H9 (cell line): ENCODE data around the gene MAP1S. TPM values are rescaled to one million over a fixed set of nuclear protein-coding genes. Genes with fewer than 3 reads are reported as not detected.

Source experiments
- DNase-seq: peaks from one replicate; pipeline ENCODE4 v3.0.0-alpha.2; 2017
- H2AFZ ChIP-seq: one replicate; pipeline ENCODE4 v1.6.1; 2013; ENCODE audit warnings: mild to moderate bottlenecking, low read length, control low read depth, moderate library complexity
- H2AK5ac ChIP-seq: 2 replicates; pipeline ENCODE4 v1.6.1; 2013; ENCODE audit warnings: low read length, control low read depth, mixed read lengths; ENCODE audit not compliant: insufficient read length
- H2BK120ac ChIP-seq: one replicate; pipeline ENCODE4 v1.6.1; 2013; ENCODE audit warnings: low read depth, mild to moderate bottlenecking, low read length, control low read depth, inconsistent platforms; ENCODE audit not compliant: poor library complexity, severe bottlenecking
- H2BK12ac ChIP-seq: 2 replicates; pipeline ENCODE4 v1.6.1; 2013; ENCODE audit warnings: low read length, control low read depth, mixed read lengths, low read depth; ENCODE audit not compliant: insufficient read length
- H2BK15ac ChIP-seq: 2 replicates; pipeline ENCODE4 v1.6.1; 2013; ENCODE audit warnings: low read depth, low read length, control low read depth
- H2BK20ac ChIP-seq: one replicate; pipeline ENCODE4 v1.6.1; 2013; ENCODE audit warnings: low read depth, mild to moderate bottlenecking, low read length, control low read depth, inconsistent platforms; ENCODE audit not compliant: poor library complexity, severe bottlenecking
- H2BK5ac ChIP-seq: 2 replicates; pipeline ENCODE4 v1.6.1; 2013; ENCODE audit warnings: low read length, control low read depth, mixed read lengths; ENCODE audit not compliant: insufficient read length
- H3K14ac ChIP-seq: 2 replicates; pipeline ENCODE4 v1.6.1; 2013; ENCODE audit warnings: low read length, control low read depth; ENCODE audit not compliant: insufficient read depth
- H3K18ac ChIP-seq: 2 replicates; pipeline ENCODE4 v1.6.1; 2013; ENCODE audit warnings: low read depth, mild to moderate bottlenecking, mixed read lengths, low read length, control low read depth; ENCODE audit not compliant: insufficient read length
- H3K23ac ChIP-seq: 2 replicates; pipeline ENCODE4 v1.6.1; 2013; ENCODE audit warnings: low read length, control low read depth, mixed read lengths, low read depth; ENCODE audit not compliant: insufficient read length
- H3K23me2 ChIP-seq: 2 replicates; pipeline ENCODE4 v1.6.1; 2013; ENCODE audit warnings: low read depth, mild to moderate bottlenecking, mixed read lengths, low read length, control low read depth; ENCODE audit not compliant: insufficient read length, poor library complexity, severe bottlenecking
- H3K27ac ChIP-seq: 2 replicates; pipeline ENCODE4 v1.5.1; 2013; ENCODE audit warnings: low read length, control low read depth, mixed read lengths, low read depth; ENCODE audit not compliant: insufficient read length
- H3K27me3 ChIP-seq: 2 replicates; pipeline ENCODE4 v1.6.1; 2013; ENCODE audit warnings: low read length, control low read depth, inconsistent platforms; ENCODE audit not compliant: insufficient read depth
- H3K4ac ChIP-seq: 2 replicates; pipeline ENCODE4 v1.6.1; 2013; ENCODE audit warnings: low read depth, mild to moderate bottlenecking, control low read depth, inconsistent platforms, low read length, moderate library complexity
- H3K4me1 ChIP-seq: 2 replicates; pipeline ENCODE4 v1.6.1; 2013; ENCODE audit warnings: low read length, control low read depth, inconsistent platforms; ENCODE audit not compliant: insufficient read depth
- H3K4me2 ChIP-seq: 2 replicates; pipeline ENCODE4 v1.6.1; 2013; ENCODE audit warnings: low read length, control low read depth, mixed read lengths; ENCODE audit not compliant: insufficient read length, insufficient read depth
- H3K56ac ChIP-seq: 2 replicates; pipeline ENCODE4 v1.6.1; 2013; ENCODE audit warnings: low read depth, mild to moderate bottlenecking, mixed read lengths, low read length, control low read depth; ENCODE audit not compliant: insufficient read length
- H3K79me1 ChIP-seq: 2 replicates; pipeline ENCODE4 v1.6.1; 2013; ENCODE audit warnings: low read depth, mild to moderate bottlenecking, moderate library complexity, low read length, control low read depth, inconsistent platforms; ENCODE audit not compliant: insufficient read depth, poor library complexity, severe bottlenecking
- H3K79me2 ChIP-seq: 2 replicates; pipeline ENCODE4 v1.6.1; 2013; ENCODE audit warnings: low read length, control low read depth, inconsistent platforms; ENCODE audit not compliant: insufficient read depth
- H3K9ac ChIP-seq: 2 replicates; pipeline ENCODE4 v1.6.1; 2013; ENCODE audit warnings: low read length, control low read depth, mixed read lengths; ENCODE audit not compliant: insufficient read length; ENCODE audit errors: extremely low read depth
- H3K9me3 ChIP-seq: one replicate; pipeline ENCODE4 v1.6.1; 2013; ENCODE audit warnings: low read depth, low read length, inconsistent platforms; ENCODE audit not compliant: control insufficient read depth
- H3T11ph ChIP-seq: one replicate; pipeline ENCODE4 v1.6.1; 2013; ENCODE audit warnings: mild to moderate bottlenecking, low read length, control low read depth, inconsistent platforms
- H4K20me1 ChIP-seq: one replicate; pipeline ENCODE4 v1.6.1; 2013; ENCODE audit not compliant: control insufficient read depth, insufficient read length, insufficient read depth
- H4K5ac ChIP-seq: 2 replicates; pipeline ENCODE4 v1.6.1; 2013; ENCODE audit warnings: low read depth, mild to moderate bottlenecking, mixed read lengths, low read length, control low read depth; ENCODE audit not compliant: insufficient read length
- H4K8ac ChIP-seq: replicated peaks from 2 replicates; pipeline ENCODE4 v1.6.1; 2013; ENCODE audit warnings: low read length, control low read depth, mixed read lengths, low read depth; ENCODE audit not compliant: insufficient read length
- H4K91ac ChIP-seq: 2 replicates; pipeline ENCODE4 v1.6.1; 2013; ENCODE audit warnings: low read depth, mild to moderate bottlenecking, moderate library complexity, mixed read lengths, low read length, control low read depth; ENCODE audit not compliant: insufficient read length
- H3K27ac Mint-ChIP-seq, 3 experiments: 2 replicates in 2 of 3; 3 replicates in 1 of 3; pipeline ENCODE4 v1.8.0; 2020 to 2021; ENCODE audit warnings: mixed read lengths in 3 of 3, mild to moderate bottlenecking in 1 of 3, moderate library complexity in 1 of 3
- H3K27me3 Mint-ChIP-seq: 2 replicates; pipeline ENCODE4 v1.8.0; 2021; ENCODE audit warnings: low read depth, mild to moderate bottlenecking, moderate library complexity, mixed read lengths
- H3K36me3 Mint-ChIP-seq, 3 experiments: 2 replicates in 2 of 3; 3 replicates in 1 of 3; pipeline ENCODE4 v1.8.0; 2020 to 2021; ENCODE audit warnings: low read depth in 3 of 3, mixed read lengths in 3 of 3; ENCODE audit not compliant: insufficient read depth in 1 of 3
- H3K4me1 Mint-ChIP-seq, 2 experiments: 2 replicates each; pipeline ENCODE4 v1.8.0; 2020; ENCODE audit warnings: mixed read lengths in 2 of 2
- H3K4me3 Mint-ChIP-seq, 2 experiments: 2 replicates in 1 of 2; 3 replicates in 1 of 2; pipeline ENCODE4 v1.8.0; 2020 to 2021; ENCODE audit warnings: mild to moderate bottlenecking in 2 of 2, mixed read lengths in 2 of 2, moderate library complexity in 1 of 2
- H3K9me3 Mint-ChIP-seq, 2 experiments: 2 replicates in 1 of 2; 3 replicates in 1 of 2; pipeline ENCODE4 v1.8.0; 2020; ENCODE audit warnings: mild to moderate bottlenecking in 2 of 2, mixed read lengths in 2 of 2, moderate library complexity in 1 of 2
- WGBS: extraction: QIAGEN DNeasy Blood & Tissue Kit; methylation state at CpG from one replicate; pipeline ENCODE4 v1.1.7; 2013; ENCODE audit warnings: missing lambda C conversion rate, low lambda C conversion rate, mixed read lengths; ENCODE audit not compliant: insufficient read length; ENCODE audit errors: extremely low coverage; 5-methylcytosine and 5-hydroxymethylcytosine counted together
- total RNA-seq: library from RNA; stranded (reverse); gene quantifications from 2 replicates; pipeline ENCODE4 v1.2.1, GENCODE V29; 2021
- TF ChIP-seq, protein P1 (sequence below): fragments of 200-600 bp; sonication (generic); conservative IDR thresholded peaks from 3 replicates; pipeline ENCODE4 v1.8.0; 2021; ENCODE audit warnings: antibody characterized with exemption, mild to moderate bottlenecking

MAP1S gene
- total RNA-seq, 1 experiment from 2014 or later, result 160 TPM

DNA sequence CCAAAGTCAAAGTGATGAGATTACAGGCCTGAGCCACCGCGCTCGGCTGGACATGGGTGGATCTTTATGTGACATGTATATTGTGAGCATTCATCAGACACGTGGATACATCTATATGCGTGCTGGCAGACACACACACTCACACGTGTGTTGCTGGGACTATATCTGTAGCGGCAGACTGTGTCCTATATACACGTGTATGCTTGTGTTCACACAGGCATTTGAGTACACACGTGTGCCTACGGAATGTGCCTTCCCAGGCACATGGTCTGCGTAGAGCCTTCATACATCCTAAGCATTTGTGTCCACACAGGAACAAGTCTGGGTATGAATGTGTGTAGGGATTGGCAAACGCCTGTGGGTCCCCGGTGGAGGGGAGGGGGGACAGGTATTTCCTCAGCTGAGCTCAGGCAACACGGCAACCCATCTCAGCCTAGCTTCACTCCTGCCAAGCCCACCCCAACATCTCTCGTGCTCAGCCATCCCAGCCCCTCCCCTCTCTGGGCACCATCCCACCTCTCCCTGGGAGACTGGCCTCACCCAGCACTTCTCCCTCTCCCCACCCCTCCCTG is 33.7 kb upstream of the MAP1S start:
- Histone ChIP-seq H3K4ac (no peak overlapping the region), H2BK20ac (no peak overlapping the region), H2BK120ac (no peak overlapping the region), H4K91ac (no peak overlapping the region), H3K79me1 (peaks cover 4% of the 10 kb centered on the region), H4K20me1 (no peaks in the 10 kb centered on the region), H3K27me3 (no peaks in the 10 kb centered on the region), H4K5ac (no peak overlapping the region), H3K56ac (no peak overlapping the region), H3K23me2 (peaks cover 19% of the 10 kb centered on the region), H2AK5ac (no peak overlapping the region), H3K14ac (no peak overlapping the region), H3K9me3 (no peaks in the 10 kb centered on the region), H2BK5ac (no peak overlapping the region), H4K8ac (no peak overlapping the region), H2BK12ac (no peak overlapping the region), H3K79me2 (peaks cover 12% of the 10 kb centered on the region), H3K23ac (no peak overlapping the region), H2AFZ (no peak overlapping the region), H3K4me2 (peak overlapping the region; percentile 84), H3K4me1 (peaks cover 4% of the 10 kb centered on the region; the same call in 1 of the 2 replicates), H3K9ac (no peak overlapping the region), H3K27ac (no peak overlapping the region), H2BK15ac (no peak overlapping the region), H3T11ph (no peak overlapping the region), H3K18ac (no peak overlapping the region)
- peak overlapping the region; percentile 88 to 100 for H3K4me3 Mint-ChIP-seq
- no CpG with 5 or more reads among the region's 15 CpGs for WGBS
- DNase-seq, result no peak
- H3K36me3 Mint-ChIP-seq, result peaks cover 0 to 5% (median 2%) of the 10 kb centered on the region in 3 experiments; a peak in 3 of 7 replicates
- H3K27me3 Mint-ChIP-seq, result no peaks in the 10 kb centered on the region; the same call in none of the 2 replicates
- H3K27ac Mint-ChIP-seq, result no peak overlapping the region
- H3K9me3 Mint-ChIP-seq, result no peaks in the 10 kb centered on the region; a peak in 1 of 5 replicates
- peaks cover 24 to 35% of the 10 kb centered on the region in 2 experiments for H3K4me1 Mint-ChIP-seq
- TF ChIP-seq, protein P1, sequence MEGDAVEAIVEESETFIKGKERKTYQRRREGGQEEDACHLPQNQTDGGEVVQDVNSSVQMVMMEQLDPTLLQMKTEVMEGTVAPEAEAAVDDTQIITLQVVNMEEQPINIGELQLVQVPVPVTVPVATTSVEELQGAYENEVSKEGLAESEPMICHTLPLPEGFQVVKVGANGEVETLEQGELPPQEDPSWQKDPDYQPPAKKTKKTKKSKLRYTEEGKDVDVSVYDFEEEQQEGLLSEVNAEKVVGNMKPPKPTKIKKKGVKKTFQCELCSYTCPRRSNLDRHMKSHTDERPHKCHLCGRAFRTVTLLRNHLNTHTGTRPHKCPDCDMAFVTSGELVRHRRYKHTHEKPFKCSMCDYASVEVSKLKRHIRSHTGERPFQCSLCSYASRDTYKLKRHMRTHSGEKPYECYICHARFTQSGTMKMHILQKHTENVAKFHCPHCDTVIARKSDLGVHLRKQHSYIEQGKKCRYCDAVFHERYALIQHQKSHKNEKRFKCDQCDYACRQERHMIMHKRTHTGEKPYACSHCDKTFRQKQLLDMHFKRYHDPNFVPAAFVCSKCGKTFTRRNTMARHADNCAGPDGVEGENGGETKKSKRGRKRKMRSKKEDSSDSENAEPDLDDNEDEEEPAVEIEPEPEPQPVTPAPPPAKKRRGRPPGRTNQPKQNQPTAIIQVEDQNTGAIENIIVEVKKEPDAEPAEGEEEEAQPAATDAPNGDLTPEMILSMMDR, result no peak
